Mucosa of descending colon (tissue), 3 donors: ENCODE results near the gene EIF3M. TPM values are rescaled to one million over a fixed set of nuclear protein-coding genes. Genes with fewer than 3 reads are reported as not detected.

Source experiments
- ATAC-seq: fragments of 200-7000 bp; cut with Tn5 transposase; one replicate; pipeline ENCODE4 v1.9.1; 2020; ENCODE audit warnings: mild to moderate bottlenecking, moderate library complexity
- DNase-seq, 3 donors: peaks; one replicate each; pipeline ENCODE4 v3.0.0-alpha.2; 2020
- H3K36me3 ChIP-seq: fragments of 200-600 bp; one replicate; pipeline ENCODE4 v1.8.0; 2021; ENCODE audit warnings: low read depth, mild to moderate bottlenecking
- H3K4me1 ChIP-seq: fragments of 200-600 bp; one replicate; pipeline ENCODE4 v1.8.0; 2021; ENCODE audit warnings: low read depth, mild to moderate bottlenecking
- H3K4me3 ChIP-seq: fragments of 200-600 bp; one replicate; pipeline ENCODE4 v1.8.0; 2021; ENCODE audit warnings: mild to moderate bottlenecking
- H3K9me3 ChIP-seq: fragments of 200-600 bp; one replicate; pipeline ENCODE4 v1.8.0; 2021; ENCODE audit warnings: mild to moderate bottlenecking
- intact Hi-C, 2 donors: fragments of 100-400 bp; cut with DNase I in 1 of 2; cut with micrococcal nuclease in 1 of 2; formaldehyde crosslinking; loops; one replicate each; pipeline versions ENCODE4 v1.11.0 to v1.11.1; 2022; cut with DNase I, micrococcal nuclease
- long read RNA-seq, 2 donors: library from polyadenylated mRNA; unstranded; transcript quantifications; one replicate each; pipeline ENCODE4 v2.0.0, GENCODE V29; 2019 to 2021
- total RNA-seq, 3 donors: library from RNA; stranded (reverse); fragmentation: NEBNext Ultra II Directional in 2 of 3; extraction: Animal tissue kit (Norgen Biotek cat#: 25700) in 2 of 3; gene quantifications; one replicate each; pipeline versions ENCODE4 v1.2.1 to v1.2.4, GENCODE V29; 2021 to 2023
- TF ChIP-seq, protein P1 (sequence below): fragments of 200-600 bp; IDR thresholded peaks from one replicate; pipeline ENCODE4 v1.8.0; 2022; ENCODE audit warnings: antibody characterized with exemption, mild to moderate bottlenecking
- donor health status: DM: no; HTN: no; CAD: no; lungs with moderate emphysema.
- donor health status: DM: no; HTN: no; CAD: no.
- donor health status: DM: no; HTN: yes; CAD: no.

EIF3M gene
- 100 to 1,000 TPM; 132 to 167 (median 162) TPM for total RNA-seq
- long read RNA-seq, donor 1, full-length matches to known transcripts = 89 of 101 reads
- long read RNA-seq, donor 1, partial matches to known transcripts = 2 of 101 reads
- long read RNA-seq, donor 1, other reads (novel, unspliced or antisense) = 10 of 101 reads
- long read RNA-seq, donor 2, full-length matches to known transcripts = 98 of 109 reads
- long read RNA-seq, donor 2, partial matches to known transcripts = 4 of 109 reads
- long read RNA-seq, donor 2, other reads (novel, unspliced or antisense) = 7 of 109 reads

DNA sequence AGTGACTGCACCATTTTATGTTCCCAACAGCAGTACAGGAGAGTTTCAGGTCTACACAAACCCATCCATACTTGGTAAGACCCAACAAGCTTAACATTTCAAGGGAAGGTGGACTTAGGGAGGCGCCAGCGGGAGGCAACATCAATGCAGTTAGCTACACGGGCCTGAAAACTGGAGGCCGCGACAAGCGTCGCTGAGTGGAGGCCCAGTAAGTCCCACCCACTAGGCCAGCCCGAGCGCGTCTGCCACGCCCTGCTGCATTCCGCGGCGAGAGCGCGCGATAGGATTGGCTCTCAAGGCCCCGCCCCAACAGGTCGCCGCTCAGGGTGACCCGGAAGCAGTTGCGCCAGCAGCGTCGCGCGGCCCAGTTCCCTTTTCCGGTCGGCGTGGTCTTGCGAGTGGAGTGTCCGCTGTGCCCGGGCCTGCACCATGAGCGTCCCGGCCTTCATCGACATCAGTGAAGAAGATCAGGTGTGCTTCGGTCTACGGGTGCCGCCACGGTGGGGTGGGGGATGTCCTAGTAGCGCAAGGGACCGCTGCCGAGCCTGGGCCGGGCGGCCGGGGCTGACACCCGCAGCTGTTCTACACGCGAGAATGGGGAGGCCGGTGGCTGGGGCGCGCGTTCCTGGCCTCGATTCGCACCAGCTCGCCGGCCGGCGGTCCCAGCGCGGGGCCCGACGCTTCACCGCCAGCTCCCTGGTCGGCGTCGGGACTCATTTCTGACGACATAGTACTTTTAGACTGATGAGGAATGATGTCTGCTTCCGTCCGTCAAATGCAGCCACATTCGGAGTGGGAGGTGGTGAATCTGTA, at the start of gene EIF3M:
Gene EIF3M (plus strand): TSS at position 373 of the 813 bp plus-strand sequence. CDS start 57 bp downstream, at position 430.
- intact Hi-C loops = no loop called here
- Histone ChIP-seq H3K4me3 (peak within 1 kb of the TSS; percentile 92), H3K36me3 (peaks cover 3% of the 10 kb centered on the region), H3K9me3 (no peaks in the 10 kb centered on the region), H3K4me1 (peaks cover 9% of the 10 kb centered on the region)
- TF ChIP-seq, protein P1, sequence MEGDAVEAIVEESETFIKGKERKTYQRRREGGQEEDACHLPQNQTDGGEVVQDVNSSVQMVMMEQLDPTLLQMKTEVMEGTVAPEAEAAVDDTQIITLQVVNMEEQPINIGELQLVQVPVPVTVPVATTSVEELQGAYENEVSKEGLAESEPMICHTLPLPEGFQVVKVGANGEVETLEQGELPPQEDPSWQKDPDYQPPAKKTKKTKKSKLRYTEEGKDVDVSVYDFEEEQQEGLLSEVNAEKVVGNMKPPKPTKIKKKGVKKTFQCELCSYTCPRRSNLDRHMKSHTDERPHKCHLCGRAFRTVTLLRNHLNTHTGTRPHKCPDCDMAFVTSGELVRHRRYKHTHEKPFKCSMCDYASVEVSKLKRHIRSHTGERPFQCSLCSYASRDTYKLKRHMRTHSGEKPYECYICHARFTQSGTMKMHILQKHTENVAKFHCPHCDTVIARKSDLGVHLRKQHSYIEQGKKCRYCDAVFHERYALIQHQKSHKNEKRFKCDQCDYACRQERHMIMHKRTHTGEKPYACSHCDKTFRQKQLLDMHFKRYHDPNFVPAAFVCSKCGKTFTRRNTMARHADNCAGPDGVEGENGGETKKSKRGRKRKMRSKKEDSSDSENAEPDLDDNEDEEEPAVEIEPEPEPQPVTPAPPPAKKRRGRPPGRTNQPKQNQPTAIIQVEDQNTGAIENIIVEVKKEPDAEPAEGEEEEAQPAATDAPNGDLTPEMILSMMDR = no peak
- DNase-seq (peak; percentile 97 to 98 (median 98)), ATAC-seq (peak; percentile 99)

DNA sequence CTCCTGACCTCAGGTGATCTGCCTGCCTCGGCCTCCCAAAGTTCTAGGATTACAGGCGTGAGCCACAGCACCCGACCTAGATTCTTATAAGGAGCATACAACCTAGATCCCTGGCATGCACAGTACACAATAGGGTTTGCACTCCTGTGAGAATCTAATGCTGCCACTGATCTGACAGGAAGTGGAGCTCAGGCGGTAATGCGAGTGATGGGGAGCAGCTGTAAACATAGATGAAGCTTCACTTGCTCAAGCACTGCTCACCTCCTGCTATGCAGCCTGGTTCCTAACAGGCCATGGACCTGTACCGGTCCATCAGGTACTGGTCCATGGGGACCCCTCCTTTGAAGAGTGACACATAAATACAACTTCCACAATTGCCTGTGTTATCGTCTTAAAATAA, 44.8 kb upstream of the EIF3M start:
- no peak for ATAC-seq
- H3K4me3 ChIP-seq = no peak overlapping the region
- intact Hi-C loops = no loop called here
- H3K36me3 ChIP-seq = no peaks in the 10 kb centered on the region
- no peaks in the 10 kb centered on the region for H3K9me3 ChIP-seq
- H3K4me1 ChIP-seq = no peaks in the 10 kb centered on the region
- no peak for DNase-seq
- TF ChIP-seq, protein P1 = no peak

DNA sequence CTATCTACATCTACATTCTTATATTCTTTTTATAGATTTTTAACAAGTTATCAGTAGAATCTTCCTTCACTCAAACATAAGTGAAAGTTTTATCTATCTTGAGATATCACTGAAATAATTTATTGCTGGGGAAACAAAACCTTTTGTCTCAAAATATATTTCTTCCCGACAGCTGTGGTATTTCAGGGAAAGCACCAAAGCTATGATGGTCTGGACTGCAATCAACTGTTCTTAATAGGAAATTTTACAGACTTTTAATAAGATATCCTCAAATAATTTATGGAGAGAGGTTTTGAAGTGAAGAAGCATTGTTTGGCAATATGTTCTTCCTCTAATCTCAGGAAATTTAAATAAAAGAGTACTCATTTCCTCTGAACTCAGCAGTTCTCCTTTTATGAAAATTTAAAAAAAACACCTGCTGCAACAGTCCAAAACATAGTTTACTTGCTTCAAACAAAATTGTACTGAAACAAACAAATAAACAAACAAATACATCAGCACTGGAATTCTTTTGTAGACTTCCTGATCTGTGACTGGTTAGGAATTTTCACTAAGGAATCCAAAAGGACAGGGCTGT, 33.9 kb upstream of the EIF3M start:
- no peaks in the 10 kb centered on the region for H3K4me1 ChIP-seq
- no peaks in the 10 kb centered on the region for H3K9me3 ChIP-seq
- no peak overlapping the region for H3K4me3 ChIP-seq
- no peaks in the 10 kb centered on the region for H3K36me3 ChIP-seq
- DNase-seq = no peak
- no peak for ATAC-seq
- intact Hi-C loops = no loop called here
- TF ChIP-seq, protein P1 = no peak

DNA sequence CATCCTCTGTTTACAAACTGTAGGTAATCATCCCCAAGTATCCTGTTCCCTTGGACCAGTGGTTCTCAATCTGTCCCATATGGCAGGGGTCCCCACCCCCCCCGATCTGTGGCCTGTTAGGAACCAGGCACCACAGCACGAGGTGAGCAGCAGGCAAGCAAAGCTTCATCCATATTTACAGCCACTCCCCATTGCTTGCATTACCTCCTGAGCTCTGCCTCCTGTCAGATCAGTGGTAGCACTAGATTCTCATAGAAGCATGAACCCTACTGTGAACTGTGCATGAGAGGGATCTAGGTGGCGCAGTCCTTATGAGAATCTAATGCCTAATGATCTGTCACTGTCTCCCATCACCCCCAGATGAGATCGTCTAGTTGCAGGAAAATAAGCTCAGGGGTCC, 33.4 kb upstream of the EIF3M start:
- ATAC-seq (no peak), DNase-seq (no peak)
- H3K9me3 ChIP-seq = no peaks in the 10 kb centered on the region
- intact Hi-C loops = no loop called here
- H3K4me3 ChIP-seq = no peak overlapping the region
- TF ChIP-seq, protein P1 = no peak
- H3K36me3 ChIP-seq = no peaks in the 10 kb centered on the region
- no peaks in the 10 kb centered on the region for H3K4me1 ChIP-seq

DNA sequence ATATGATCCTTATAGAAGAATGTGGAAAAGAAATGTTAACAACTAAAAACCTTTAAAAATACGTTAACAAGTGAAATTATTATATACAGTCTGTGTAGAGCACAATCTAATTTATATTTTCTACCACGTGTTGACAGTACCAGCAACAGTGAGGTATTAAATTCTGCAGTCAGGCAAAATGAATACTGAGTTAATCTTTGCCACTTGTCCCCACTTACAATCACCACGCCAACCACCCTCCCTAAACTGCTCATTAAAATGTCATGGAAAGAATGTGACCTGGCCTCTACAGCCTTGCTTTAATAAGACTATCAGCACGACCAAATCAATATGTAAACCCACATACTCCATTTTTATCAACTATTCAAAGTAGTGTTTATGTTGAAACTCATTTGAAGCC, 28.5 kb upstream of the EIF3M start:
- TF ChIP-seq, protein P1 = no peak
- H3K4me1 ChIP-seq = no peaks in the 10 kb centered on the region
- no peak overlapping the region for H3K4me3 ChIP-seq
- DNase-seq (no peak), ATAC-seq (no peak)
- H3K36me3 ChIP-seq = no peaks in the 10 kb centered on the region
- intact Hi-C loops = no loop called here
- no peaks in the 10 kb centered on the region for H3K9me3 ChIP-seq
